GM21526 (cell line): Measurements from ENCODE around the gene CFAP65.

Source experiments
- ATAC-seq: cut with Tn5 transposase; IDR thresholded peaks from one replicate; pipeline ENCODE4 v1.9.1; 2021; ENCODE audit warnings: moderate library complexity; ENCODE audit not compliant: unreplicated experiment, low FRiP score

The CFAP65 gene, protein sequence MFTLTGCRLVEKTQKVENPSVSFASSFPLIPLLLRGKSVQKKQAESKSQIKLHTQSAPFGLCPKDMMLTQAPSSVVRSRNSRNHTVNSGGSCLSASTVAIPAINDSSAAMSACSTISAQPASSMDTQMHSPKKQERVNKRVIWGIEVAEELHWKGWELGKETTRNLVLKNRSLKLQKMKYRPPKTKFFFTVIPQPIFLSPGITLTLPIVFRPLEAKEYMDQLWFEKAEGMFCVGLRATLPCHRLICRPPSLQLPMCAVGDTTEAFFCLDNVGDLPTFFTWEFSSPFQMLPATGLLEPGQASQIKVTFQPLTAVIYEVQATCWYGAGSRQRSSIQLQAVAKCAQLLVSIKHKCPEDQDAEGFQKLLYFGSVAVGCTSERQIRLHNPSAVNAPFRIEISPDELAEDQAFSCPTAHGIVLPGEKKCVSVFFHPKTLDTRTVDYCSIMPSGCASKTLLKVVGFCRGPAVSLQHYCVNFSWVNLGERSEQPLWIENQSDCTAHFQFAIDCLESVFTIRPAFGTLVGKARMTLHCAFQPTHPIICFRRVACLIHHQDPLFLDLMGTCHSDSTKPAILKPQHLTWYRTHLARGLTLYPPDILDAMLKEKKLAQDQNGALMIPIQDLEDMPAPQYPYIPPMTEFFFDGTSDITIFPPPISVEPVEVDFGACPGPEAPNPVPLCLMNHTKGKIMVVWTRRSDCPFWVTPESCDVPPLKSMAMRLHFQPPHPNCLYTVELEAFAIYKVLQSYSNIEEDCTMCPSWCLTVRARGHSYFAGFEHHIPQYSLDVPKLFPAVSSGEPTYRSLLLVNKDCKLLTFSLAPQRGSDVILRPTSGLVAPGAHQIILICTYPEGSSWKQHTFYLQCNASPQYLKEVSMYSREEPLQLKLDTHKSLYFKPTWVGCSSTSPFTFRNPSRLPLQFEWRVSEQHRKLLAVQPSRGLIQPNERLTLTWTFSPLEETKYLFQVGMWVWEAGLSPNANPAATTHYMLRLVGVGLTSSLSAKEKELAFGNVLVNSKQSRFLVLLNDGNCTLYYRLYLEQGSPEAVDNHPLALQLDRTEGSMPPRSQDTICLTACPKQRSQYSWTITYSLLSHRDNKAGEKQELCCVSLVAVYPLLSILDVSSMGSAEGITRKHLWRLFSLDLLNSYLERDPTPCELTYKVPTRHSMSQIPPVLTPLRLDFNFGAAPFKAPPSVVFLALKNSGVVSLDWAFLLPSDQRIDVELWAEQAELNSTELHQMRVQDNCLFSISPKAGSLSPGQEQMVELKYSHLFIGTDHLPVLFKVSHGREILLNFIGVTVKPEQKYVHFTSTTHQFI (N-terminal part only)

DNA sequence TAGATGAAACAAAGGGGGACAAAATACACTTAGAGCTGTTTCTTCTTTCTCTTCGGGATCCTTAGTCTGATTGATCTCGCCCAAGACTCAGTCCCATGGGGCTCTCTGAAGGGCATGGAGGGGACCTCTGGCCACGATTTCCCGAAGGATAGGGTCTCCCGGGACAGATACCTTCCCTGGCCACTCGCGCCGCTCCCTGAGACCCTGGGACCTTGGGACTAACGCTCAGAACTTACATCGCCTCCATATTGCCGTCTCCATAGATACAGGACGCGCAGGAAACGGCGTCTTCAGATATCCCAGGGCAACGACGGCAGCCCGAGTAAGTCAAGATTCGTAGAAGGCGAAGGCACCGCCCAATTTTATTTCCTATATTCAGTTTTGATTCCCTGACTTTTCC lies at the start of gene CFAP65:
Gene CFAP65, minus strand, starts transcription at position 265 of the 400 bp plus-strand sequence. CDS start 2,468 bp downstream, outside the sequence.
- ATAC-seq: no peak

DNA sequence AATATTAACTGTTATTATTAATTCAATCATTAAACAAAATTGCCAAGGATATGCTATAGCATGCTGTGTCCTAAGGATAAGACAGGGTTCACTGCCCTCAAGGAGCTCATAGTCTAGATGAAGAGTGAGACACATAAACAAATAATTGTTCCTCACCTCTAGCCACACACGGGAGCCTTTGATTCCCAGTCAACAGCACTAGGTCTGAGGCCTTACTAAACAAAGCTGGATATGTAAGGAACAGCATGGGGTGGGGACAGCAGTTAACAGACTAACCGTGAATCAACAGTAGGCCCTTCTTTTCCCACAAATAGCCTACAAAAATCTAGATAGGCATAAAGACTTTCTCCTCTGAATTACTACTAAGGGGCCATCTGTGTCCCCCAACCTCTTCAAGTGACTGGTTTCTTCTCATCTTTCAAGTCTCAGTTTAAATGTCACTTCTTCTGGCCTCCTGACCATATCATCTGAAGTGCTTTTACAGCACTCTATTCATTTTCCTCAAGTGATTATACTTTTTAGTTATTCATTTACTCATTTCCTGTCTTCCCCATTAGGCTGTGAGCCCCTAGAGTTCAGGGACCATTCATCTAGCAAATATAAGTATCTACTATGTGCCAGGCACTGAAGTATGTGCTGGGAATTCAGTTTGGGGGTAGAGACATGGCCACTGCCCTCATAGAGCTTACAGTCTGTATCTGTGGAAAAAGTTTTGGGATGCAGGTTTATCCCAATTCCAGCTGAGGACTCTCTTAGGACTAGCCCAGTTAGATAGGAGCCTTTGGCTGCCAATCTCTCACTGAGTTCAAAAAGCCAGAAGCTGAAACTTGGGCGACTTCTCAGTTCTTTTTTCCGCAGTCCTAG lies 49.4 kb upstream of the CFAP65 start:
- no peak for ATAC-seq

DNA sequence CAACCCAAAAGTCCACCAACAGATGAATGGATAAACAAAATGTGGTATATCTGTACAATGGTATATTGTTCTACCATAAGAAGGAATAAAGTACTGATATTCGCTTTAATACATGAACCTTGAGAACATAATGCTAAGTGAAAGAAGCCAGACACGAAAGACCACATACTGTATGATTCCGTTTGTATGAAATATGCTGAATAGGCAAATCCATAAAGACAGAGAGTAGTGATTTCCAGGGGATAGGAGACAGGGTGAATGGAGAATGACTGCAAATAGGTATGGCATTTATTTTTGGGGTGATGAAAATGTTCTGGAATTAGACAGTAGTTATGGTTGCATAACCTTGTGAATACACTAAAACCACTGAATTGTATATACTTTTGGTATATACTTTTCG lies 48.0 kb upstream of the CFAP65 start:
- no peak for ATAC-seq

DNA sequence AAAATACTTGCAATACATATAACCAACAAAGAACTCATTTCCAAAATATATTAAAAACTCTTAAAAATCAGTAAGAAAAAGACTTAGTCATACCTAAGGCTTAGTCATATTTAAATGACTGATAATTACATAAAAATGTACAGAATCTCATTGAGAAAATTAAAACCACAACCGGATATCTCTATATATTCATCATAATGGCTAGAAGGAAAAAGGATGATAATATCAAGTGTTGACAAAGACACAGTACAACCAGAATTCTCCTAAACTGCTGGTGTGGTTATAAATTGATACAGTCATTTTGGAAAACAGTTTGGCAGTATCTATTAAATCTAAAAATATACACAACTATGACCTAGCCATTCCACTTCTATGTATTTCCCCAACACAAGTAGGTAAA lies 46.5 kb upstream of the CFAP65 start:
- ATAC-seq: no peak

DNA sequence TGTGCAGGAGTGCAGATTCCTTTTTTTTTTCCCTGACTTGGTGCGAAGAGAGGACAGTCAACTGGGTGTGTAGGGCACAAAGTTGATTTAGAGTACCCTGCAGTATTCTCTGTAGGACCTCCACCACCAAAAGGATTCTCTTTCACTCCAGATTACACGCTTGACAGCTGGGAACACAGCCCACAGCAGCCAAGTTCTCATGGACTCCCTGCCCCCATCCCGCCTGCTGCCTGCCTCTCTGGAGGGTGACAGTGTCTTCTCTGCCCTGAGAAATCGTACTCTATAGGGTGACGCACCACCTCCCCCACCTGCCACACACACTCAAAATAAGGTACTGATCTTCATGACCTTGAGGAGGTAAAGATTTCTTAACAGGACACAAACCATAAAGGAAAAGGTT lies 46.0 kb upstream of the CFAP65 start:
- no peak for ATAC-seq

DNA sequence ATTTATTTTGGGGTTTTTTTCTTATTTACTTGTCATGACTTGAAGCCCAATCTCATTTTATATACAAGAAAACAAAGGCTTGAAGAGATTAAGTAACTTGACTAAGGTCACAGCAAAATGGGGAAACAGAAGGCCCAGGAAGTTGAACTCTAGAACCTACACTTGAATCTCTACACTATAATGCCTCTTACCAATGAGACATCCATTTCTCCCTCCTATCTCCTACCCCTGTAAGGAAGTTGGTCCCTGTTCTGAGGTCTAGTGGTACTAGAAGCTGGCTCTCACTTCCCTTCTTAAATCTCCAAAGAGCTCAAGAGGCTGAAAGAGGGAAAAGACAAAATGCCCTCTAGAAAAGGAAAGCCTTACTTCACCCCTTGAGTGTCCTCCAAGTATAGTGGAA lies 44.9 kb upstream of the CFAP65 start:
- no peak for ATAC-seq

DNA sequence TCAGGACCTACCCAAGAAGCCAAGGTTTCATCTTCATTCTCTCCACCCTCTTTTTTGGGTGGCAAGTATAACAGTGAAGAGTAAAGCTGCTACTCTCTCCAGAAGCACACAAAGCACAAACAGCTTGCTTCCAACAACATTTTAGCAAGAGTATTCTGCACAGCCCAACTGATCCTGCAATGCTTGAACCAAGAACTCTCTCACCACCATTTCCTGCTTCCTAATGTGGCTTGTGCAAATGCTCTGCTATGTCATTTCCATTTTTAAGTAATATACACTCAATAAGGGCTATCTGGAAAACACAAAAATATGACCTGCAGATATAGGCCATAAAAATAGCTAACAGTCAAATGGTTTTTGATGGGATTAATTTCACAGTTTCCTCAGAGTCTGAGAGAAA lies 43.5 kb upstream of the CFAP65 start:
- no peak for ATAC-seq

DNA sequence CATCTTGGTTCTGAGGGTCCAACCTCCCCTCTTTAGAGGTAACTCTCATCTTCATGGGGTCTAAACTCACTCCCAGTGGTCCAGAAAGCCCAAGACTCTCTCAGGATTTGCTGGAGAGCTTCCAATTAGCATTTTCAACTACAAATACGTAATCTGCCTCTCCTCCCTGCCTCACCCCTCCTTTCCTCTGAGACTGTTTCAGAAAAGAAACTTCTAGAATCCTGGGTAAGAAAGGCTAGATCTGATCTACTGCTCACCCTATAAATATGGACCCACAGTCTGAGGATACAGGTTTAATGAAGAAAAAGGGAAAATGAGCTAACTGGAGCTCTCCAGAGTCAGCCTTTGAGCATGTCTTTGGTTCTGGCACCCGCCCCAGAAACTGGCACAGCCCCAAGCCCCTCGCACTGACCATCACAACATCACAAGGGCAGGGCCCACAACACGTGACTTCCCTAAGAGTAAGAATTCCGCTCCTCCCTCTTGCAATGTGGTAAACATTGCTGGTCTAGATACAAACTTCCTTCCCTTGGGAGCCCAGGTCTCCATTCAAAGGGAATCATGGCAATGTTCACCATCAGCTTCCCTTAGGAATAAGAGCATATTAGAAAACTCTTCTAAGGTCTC lies 41.1 kb upstream of the CFAP65 start:
- ATAC-seq: no peak

DNA sequence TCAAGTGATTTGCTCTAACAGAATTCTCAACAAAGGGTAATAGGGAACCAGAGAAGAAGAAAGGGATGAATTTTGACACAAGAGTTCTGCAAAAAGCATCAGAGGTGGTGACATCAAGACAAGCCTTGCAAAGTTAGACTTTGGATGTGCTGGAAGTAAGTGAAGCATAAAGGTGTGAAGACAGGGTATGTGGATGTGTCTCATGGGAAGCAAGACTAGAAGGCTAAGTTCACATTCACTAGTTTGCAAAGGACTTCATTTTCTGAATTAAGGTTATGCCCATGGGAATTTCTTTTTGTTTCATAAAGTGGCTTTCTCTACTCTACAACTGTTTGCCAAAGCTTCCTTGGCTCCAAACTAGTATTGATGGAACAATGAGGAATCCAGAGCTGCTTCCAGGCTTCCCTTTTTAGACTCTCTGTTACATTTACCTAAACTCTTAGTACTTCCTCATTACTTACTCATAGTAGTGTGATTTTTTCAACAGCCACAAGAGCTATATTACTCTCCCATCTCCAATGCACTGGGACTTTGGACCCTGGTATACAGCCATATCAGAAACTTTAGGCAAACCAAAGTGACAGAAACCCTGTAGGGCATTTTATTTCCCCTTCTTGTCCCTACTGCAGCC lies 40.5 kb upstream of the CFAP65 start:
- no peak for ATAC-seq

DNA sequence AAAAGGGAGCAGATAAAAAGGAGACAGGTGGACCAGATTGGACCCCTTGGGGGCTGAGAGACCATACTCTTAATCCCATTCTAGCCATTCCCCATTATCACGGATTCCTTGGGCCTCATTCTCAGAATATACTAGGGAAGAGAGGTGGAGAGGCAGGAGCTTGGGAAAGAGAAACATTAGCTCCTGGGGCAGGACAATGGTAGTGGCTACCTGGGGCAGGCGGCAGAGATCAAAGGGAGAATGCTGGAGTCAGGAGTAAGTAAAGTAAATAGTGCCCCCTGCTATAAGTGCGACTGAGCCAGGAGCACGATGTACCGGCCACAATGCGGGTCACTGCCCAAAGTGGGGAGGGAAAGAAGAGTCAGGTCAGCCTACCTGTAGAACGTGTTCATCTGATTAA lies 39.8 kb upstream of the CFAP65 start:
- no peak for ATAC-seq

DNA sequence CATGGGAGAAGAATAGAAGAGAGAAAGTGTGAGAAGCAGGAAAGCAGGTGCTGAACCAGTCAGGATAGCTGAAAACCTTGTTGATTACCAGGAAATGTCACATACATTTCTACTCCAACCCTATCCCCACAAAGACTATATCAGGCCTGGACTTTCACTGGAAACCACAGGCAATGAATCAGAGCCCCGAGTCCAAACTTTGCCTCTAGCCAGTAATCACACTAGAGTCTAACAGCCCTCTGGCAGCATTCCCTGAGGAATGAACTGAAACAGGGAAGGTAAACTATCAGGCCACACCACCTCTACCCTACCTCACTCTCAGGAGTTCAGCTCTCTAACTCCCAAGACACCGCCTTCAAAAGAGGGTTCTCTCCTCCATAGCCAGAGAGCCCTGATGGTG lies 38.1 kb upstream of the CFAP65 start:
- no peak for ATAC-seq

DNA sequence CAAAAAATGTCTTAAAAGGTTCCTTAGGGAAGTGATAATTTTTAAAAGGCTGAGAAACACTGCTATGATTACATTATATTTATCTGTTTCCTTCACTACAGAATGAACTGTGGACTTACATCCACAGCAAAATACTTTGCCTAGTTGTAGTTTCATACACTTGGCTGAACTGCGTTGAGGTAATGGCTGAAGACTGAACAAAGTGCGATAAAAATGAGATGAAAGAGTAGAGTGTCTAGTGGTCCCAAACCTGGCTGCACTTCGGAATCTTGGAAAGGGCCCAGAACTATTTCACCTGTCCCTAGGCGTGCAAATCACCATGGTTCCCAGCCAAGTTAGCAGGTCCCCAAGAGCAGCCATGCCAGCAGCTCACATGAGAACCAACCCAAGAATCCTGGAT lies 37.6 kb upstream of the CFAP65 start:
- ATAC-seq: no peak

DNA sequence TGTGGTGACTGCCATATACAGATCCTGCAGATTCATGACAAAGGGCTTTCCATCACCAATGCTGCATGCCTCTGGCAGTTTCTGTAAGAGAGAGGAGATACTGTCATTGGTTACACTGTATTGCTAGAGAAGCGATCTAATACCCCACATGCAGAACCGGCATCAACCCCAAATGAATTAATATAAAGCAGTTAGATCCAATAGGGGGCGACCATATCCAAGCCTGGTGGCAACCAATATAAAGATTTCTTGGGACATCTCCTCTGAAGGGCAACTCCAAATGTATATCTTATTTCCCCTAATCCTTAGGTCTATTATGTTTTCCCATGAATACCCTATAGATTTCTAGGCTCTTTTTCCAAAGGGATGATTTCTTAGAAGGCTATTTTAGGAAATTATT lies 36.8 kb upstream of the CFAP65 start:
- ATAC-seq: no peak

DNA sequence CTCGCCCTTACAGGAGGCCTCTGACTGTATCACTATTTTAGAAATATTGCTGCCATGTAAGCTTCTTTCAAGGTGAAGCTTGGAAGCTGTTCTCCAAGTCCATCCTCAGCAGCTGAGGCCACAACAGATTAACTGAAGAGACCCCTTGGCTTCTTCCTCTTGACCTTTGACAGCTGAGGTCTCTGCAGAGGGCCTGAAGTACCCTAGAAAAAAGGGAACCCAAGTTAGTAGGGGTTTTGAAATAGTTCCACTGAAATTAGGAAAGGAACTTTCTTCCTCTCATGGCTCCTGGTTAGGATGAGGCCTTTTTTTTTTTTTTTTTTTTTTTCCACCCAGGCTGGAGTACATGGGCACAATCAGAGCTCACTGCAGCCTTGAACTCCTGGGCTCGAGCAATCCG lies 34.9 kb upstream of the CFAP65 start:
- ATAC-seq: no peak

DNA sequence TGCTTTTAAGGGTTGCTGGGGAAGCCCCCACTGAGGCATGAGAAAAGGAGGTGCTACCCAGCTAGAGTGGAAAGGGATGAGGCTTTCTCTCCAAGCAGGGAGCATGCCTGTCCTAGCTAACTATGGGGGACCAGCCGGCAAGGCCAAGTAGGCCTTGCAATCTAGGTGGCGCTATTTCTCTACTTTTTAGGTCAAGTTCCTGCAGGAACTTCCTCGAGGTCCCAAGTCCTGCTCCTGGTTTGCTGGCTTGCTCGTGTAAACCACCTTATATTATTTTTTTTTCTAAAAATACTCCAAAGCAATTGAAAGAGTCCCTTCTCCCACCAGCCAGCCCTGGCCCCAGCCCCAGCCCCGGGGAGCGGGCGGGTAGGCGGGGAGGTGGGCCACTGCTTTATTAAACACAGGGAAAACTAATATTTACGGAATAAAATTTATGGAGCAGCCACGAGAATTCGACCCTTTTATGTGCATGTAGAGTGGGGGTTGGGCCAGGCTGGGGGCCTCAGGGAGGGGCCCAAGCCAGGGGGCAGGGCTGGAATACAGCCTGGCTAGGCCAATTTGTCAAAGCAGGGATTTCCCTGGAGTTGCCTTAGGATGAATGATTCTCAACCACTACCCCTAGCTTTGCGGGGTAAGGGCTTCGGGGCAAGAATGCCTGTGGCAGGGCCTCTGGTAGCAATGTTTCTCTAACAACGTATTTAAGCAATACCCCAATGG lies 32.3 kb upstream of the CFAP65 start:
- no peak for ATAC-seq

DNA sequence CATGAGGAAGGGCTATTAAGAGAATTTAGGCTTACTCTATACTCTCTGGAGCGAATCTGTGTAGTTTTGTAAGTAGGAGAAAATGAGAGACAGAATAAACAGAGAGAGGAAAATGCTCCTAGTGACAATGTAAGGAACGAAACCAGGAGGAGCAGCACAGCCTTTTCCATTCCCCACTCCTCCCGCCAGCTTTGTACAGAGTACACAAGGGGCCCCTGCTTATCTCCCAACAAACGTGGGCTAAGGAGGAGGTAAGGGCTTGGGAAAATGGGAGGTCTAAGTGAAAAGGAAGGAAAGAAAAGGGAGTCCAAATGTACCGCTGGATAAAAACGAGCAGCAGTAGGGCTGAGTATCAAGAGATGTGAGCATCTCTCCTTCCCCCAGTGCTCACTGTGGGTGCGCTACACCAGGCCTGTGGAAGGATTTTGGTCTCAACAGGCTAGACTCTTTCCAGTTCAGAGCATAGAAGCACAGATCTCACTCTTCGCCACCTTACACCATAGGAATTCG lies 31.5 kb upstream of the CFAP65 start:
- ATAC-seq: no peak

DNA sequence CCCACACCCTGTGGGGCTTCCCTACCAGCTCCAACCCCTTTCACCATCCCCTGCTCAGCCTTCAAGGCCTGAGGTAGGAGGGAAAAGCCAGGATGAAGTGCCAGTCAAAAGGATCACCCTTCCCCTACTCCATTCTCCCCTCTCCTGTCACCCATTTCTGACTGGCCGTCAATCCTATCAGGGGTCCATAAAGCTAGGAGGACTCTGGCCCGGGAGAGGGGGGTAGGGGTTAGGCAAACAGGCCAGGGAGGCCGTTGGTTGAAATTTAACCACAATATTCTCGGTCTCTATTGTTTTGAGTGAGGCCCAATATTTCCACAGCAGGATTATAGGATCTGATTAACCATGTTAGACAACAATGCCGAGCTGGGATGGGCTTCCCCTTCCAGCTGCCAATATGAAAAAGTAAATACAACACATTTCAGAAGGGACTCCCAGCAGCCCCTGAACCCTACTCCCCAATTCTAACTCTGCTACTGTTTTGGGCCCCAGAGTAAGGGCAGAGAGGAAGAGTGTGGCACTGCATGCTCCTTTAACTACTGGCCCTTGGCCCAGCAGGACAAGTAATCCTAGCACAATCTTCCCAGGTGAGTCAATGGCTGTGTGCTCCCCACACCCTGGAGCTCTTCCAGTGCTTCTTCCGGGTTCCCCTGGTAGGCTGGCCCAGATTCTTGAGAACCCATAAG lies 30.0 kb upstream of the CFAP65 start:
- no peak for ATAC-seq

DNA sequence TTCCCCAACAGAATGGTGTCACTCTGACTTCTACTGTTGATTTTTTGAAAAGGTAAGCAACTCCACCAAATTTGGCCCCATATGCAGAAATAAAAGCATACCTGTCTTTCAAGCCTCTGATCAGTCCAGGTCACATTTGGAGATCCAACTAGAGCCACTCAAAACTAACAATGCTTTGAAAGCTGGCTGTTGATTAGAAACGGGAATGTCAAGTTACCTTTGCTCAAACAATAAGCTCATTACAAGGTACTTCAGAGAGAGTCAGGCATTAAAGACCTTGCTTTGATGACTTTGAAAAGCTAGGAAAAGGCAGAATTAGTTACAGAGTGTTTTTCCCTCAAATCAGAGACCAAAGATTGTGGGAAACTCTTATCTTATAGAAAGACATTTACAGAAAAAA lies 24.2 kb upstream of the CFAP65 start:
- no peak for ATAC-seq
